NCI-H2029 treated with DMSO at 0.1 percent for 48 hours (cell line): ENCODE data around the gene SLC35E3.
"Not testable (repeated sequence)": the region's sequence is repeated elsewhere in the genome, so short reads cannot be mapped to it uniquely, and the experiment has no call there.

Source experiments
- DNase-seq: peaks from one replicate; lab custom pipeline; 2025; lab: John Stamatoyannopoulos, UW

Gene SLC35E3

DNA sequence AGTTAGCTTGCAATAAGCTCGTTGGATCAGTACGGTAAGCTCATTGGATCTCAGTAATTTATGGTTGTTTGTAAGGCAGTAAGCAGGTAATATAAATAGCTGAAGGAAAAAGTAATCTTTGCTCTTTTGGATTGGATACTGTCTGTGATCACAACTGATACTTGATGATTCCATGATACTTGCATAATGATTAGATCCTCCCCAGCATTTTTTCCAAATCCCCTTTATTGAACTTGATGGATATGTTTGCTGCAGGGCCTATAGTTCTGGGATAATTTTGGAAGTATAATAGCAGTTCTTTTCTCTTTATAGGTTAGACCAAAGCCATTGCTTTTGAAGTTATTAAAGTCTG lies 67.2 kb downstream of the SLC35E3 start:
- no peak for DNase-seq

- no peak for DNase-seq
Measured at GRCh38 chr12:68814490-68815231, 68.7 kb downstream of the SLC35E3 start.

DNA sequence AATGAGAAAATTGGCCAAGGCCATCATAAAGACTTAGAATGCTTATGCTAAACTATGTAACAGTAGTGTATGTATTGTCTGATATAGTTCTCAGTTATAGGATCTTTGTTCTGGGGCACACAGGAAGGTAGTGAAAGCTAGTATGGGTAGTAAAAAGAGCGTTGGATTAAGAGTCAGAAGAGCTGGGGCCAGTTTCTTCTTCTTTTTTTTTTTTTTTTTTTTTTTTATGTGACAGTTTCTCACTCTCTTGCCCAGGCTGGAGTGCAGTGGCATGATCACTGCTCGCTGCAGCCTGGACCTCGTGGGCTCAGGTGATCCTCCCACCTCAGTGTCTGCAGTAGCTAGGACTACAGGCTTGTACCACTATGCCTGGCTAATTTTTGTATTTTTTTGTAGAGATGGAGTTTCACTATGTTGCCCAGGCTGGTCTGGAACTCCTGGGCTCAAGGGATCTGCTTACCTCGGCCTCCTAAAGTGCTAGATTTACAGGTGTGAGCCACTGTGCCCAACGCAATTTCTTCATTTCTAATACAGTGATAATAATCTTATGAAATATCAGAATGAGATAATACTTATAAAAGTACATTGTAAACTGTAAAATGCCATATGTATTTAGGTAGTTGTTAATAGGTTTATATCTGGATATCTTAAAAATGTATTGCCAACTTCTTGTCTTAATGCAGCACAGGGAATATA lies 69.4 kb downstream of the SLC35E3 start:
- DNase-seq = no peak

DNA sequence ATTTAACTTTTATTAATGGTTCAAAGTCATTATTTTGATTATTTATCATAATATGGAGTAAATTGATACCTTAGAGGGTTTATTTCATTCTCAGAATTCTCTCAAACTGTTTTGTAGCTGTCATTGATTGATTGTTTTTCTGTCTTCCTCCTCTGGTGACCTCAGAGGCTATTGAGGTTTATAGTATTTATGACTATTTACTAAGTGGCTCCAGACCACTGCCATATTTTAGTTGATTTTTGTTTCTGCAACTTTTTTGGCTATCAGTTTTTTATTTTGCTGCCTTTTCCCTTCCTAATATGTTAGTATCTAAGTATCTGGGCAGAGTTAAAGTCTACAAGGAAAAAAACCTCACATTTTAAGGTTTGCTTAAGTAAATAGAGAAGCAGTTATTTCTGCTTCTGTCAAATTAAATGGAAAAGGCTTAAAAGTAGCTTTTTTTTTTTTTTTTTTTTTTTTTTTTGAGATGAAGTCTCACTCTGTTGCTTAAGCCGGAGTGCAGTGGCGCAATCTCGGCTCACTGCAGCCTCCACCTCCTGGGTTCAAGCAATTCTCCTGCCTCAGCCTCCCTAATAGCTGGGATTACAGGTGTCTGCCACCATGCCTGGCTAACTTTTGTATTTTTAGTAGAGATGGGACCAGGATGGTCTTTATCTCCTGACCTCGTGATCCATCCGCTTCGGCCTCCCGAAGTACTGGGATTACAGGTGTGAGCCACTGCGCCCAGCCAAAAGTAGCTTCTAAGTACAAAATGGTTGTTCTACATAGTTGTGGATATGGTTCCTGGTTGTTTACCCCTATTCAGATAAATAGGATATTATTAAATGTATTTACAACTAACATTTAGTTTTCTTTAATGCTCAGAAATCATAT lies 70.2 kb downstream of the SLC35E3 start:
- DNase-seq = no peak

GRCh38 chr12:68819481-68819880 lies 73.5 kb downstream of the SLC35E3 start:
- DNase-seq = not testable (repeated sequence)

DNA sequence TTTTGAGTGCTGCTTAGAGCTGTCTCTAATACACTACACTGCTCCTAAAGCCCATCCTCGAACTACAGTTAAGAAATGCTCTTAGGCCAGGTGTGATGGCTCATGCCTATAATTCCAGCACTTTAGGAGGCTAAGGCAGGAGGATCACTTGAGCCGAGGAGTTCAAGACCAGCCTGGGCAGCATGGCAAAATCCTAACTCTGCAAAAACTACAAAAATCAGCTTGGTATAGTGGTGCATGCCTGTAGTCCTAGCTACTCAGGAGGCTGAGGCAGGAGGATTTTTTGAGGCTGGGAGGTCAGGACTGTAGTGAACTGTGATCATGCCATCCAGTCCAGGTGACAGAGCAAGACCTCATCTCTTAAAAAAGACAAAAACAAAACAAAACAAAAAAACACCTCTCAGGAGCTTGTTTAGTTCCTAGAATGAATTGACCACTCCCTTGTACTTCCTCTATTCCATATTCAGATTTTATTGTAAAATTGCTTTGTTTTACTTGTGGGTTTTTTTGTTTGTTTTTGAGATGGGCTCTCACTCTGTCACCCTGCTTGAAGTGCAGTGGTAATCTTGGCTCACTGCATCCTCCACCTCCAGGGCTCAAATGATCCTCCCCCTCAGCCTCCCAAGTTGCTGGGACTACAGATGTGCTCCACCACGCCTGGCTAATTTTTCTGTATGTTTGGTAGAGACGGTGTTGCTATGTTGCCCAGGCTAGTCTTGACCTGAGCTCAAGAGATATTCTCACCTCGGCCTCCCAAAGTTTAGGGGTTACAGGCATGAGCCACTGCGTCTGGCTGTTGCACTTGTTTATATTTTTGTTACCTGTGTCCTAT lies 75.6 kb downstream of the SLC35E3 start:
- DNase-seq = no peak

GRCh38 chr12:68823696-68824095 lies 77.7 kb downstream of the SLC35E3 start:
- no peak for DNase-seq

- no peak for DNase-seq
Measured at GRCh38 chr12:68824131-68824530, 78.2 kb downstream of the SLC35E3 start.

- no peak for DNase-seq
Measured at GRCh38 chr12:68824597-68825250, 78.7 kb downstream of the SLC35E3 start.

DNA sequence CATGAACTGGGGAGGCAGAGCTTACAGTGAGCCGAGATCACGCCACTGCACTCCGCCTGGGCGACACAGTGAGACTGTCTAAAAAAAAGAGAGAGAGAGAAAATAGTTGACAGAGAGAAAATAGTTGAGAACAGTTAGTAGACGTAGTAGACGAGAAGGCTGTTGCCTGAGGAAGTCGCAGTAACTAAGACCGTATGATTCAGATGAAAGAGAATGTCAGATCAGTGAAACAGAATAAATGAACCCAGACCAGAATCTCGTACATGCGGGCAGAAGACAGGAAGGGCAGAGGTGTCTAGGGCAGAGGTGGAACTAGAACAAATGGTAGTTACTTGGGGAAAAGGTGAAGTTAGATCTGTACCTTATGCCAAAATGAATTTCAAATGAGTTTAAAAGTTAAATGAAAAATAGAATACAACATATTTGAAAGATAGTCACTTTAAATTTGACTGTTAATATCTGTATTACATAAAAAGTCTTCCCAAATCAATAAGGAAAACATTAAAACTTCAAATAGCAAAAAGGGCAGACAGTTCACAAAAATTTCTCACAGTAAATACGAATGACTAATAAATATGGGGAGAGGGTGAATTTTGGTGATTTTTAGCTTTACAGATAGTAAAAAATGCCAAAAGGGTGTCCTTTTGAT lies 79.7 kb downstream of the SLC35E3 start:
- no peak for DNase-seq

- no peak for DNase-seq
Measured at GRCh38 chr12:68827895-68828671, 82.1 kb downstream of the SLC35E3 start.

DNA sequence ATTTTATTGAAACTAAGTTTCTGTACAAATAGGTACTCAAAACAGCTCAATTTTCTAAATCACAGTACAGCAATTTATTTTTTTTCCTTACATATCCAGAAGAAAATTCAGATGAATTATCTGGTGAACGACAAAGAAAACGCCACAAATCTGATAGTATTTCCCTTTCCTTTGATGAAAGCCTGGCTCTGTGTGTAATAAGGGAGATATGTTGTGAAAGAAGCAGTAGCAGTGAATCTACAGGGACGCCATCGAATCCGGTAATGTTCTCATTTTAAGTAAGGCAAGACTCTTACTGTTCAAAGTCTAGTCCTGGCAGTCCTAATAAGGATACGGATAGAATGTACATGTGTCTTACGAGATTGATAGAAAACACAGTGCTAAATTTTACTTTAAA lies 82.7 kb downstream of the SLC35E3 start:
- DNase-seq = no peak
